ENCODE measurements around the gene NOL12.

Gene NOL12

DNA sequence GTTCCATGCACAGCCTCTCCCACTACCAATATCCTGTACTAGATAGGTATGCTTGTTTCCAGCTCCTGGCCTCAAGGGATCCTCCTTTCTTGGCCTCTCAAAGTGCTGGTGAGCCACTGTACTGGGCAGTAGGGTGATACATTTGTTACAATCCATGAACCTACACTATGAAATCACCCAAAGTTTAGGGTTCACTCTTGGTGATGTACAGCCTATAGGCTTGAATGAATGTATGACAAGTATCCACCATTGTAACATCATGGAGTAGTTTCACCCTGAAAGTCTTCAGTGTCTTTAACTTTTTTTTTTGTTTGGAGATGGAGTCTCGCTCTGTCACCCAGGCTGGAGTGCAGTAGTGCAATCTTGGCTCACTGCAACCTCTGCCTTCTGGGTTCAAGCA is 42.5 kb downstream of the NOL12 start:
- Mint-ChIP-seq H3K27ac (no peak overlapping the region), H3K4me3 (no peak overlapping the region), H3K27me3 (no peaks in the 10 kb centered on the region), H3K9me3 (no peaks in the 10 kb centered on the region), H3K36me3 (peaks cover 4 to 5% of the 10 kb centered on the region in 2 donors), H3K4me1 (peaks cover 3 to 9% of the 10 kb centered on the region in 2 donors)
- ATAC-seq (replicated peaks) (no peak), DNase-seq (no peak)

DNA sequence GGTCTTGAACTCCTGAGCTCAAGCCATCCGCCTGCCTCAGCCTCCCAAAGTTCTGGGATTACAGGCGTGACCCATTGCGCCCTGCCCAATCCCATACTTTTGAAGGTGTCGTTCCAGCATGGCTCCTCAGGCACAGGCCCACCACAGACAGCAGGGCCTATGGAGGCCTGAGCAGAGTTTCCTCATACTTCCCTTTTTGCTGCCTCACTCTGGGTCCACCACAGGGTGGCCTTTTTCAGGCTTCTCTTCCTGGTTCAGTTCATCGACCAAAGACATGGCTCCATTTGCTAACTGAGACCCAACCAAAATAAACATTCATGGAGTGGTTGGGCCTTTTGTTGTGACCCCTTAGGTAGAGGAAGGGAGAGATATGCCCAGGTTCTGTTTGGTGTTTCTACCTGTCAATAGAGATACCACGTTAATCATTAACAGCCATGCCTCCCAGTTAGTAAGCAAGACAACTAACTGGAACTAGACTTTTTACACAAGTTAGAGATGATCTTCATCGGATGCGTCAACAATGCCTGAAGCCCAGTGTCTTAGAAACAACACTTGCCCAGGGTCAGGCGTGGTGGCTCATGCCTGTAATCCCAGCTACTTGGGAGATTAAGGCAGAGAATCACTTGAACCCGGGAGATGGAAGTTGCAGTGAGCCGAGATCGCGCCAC is 45.8 kb downstream of the NOL12 start:
- no peak overlapping the region for H3K4me3 Mint-ChIP-seq
- no peak for DNase-seq
- H3K4me1 Mint-ChIP-seq: peaks cover 3 to 9% of the 10 kb centered on the region in 2 donors
- H3K27me3 Mint-ChIP-seq: no peaks in the 10 kb centered on the region
- ATAC-seq (replicated peaks): peak; percentile 79 to 84
- peak overlapping the region; percentile 70 for H3K27ac Mint-ChIP-seq
- H3K9me3 Mint-ChIP-seq: no peaks in the 10 kb centered on the region
- H3K36me3 Mint-ChIP-seq: no peaks in the 10 kb centered on the region

DNA sequence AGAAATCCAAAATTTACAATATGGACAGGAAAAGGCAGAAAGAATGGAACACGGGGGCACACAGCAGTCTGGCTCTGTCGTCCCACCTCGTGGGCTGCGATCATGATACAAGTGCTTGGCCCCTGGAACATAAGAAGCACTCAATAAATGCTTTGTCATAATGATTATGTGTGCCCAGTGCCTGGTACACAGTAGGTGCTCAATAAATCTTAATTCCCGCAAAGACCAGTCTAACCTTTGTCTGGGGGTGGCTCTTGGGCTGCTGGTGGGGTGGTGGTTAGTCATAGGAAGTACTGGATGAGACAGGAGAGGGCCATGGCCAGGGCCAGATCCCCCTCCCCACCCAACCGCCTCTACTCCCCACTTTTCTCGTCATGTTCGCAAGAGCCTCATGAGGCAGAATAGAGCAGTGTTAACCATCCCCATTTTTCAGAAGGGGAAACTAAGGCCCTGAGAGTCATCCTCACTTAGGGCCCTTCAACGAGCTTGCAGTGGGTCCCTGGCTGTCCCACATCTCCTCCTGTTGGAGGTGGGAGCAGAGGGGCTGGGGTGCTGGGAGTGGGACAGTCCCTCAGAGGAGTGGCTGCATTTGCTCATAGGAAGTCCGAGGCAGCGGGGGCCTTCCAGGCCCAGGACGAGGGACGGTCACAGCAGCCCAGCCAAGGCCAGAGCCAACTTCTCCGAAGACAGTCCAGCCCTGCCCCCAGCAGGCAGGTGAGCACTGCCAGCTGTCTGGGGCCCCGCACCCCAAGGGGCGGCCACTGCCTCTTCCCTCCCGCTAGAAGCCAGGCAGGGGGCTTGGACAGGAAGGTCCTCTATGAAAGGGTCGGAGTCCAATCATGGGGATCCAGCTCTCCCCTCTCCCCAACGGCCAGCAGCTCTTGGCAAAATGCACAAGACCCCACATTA is 46.8 kb downstream of the NOL12 start:
- H3K4me1 Mint-ChIP-seq: peaks cover 3 to 9% of the 10 kb centered on the region in 2 donors
- H3K9me3 Mint-ChIP-seq: no peaks in the 10 kb centered on the region
- H3K36me3 Mint-ChIP-seq: no peaks in the 10 kb centered on the region
- no peak for ATAC-seq (replicated peaks)
- H3K27ac Mint-ChIP-seq: peak overlapping the region; percentile 33
- H3K4me3 Mint-ChIP-seq: no peak overlapping the region
- peaks cover under 1 to 2% of the 10 kb centered on the region in 2 donors for H3K27me3 Mint-ChIP-seq
- no peak for DNase-seq

DNA sequence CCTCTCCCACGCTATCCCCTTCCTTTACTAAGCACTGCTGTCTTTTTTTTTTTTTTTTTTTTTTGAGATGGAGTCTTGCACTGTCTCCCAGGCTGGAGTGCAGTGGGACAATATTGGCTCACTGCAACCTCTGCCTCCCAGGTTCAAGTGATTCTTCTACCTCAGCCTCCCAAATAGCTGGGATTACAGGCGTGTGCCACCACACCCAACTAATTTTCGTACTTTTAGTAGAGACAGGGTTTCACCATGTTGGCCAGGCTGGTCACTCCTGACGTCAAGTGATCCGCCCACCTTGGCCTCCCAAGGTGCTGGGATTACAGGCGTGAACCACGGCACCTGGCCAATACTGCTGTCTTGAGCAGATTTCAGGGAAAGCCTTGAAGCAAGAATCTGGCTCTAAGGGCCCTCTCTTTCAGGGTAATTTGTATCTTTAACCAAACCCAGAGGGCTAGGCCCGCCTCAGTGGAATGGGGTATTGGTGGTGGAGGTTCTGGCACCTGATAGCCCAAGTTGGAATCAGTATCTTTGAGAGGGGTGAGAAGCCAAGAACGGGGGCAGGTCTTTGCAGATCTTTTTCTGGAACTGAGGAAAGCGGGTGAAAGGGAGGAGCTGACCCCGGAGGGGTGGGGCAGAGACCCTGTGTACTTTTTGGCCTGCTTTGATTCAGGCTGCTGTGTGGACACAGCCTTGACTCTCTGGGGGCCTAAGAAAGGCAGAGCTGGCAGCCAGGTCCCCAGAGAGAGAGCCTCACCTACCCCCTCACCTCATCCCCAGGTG is 47.7 kb downstream of the NOL12 start:
- Mint-ChIP-seq H3K9me3 (no peaks in the 10 kb centered on the region), H3K27me3 (peaks cover 5 to 7% of the 10 kb centered on the region in 2 donors)
- ATAC-seq (replicated peaks): no peak

DNA sequence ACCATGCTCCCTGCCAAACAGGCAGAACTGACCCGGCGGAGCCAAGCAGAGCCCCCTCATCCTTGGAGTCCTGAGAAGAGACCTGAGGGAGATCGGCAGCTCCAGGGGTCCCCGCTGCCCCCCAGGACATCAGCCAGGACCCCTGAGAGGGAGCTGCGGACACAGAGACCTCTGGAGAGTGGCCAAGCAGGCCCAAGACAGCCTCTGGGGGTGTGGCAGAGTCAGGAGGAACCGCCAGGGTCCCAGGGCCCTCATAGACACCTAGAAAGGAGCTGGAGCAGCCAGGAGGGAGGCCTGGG is 48.2 kb downstream of the NOL12 start:
- peaks cover 5 to 10% of the 10 kb centered on the region in 2 donors for H3K27me3 Mint-ChIP-seq
- ATAC-seq (replicated peaks) (no peak), DNase-seq (no peak)
- H3K36me3 Mint-ChIP-seq: no peaks in the 10 kb centered on the region
- no peak overlapping the region for H3K27ac Mint-ChIP-seq
- no peak overlapping the region for H3K4me3 Mint-ChIP-seq
- no peaks in the 10 kb centered on the region for H3K9me3 Mint-ChIP-seq
- peaks cover 3 to 9% of the 10 kb centered on the region in 2 donors for H3K4me1 Mint-ChIP-seq

More for the DNA sequence above, 47.7 kb downstream of the NOL12 start:
- Mint-ChIP-seq H3K4me1 (peaks cover 3 to 9% of the 10 kb centered on the region in 2 donors), H3K27ac (peak overlapping the region; percentile 33), H3K4me3 (no peak overlapping the region), H3K36me3 (no peaks in the 10 kb centered on the region)
- no peak for DNase-seq

DNA sequence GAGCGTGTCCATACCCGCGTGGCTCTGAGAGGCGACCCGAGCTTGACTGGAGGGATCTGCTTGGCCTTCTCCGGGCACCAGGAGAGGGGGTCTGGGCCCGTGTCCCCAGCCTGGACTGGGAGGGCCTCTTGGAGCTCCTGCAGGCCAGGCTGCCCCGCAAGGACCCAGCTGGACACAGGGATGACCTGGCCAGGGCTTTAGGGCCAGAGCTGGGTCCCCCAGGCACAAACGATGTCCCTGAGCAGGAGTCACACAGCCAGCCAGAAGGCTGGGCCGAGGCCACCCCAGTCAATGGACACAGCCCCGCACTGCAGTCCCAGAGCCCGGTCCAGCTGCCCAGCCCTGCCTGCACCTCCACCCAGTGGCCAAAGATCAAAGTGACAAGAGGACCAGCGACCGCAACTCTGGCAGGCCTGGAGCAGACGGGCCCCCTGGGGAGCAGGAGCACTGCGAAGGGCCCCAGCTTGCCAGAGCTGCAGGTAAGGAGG is 48.9 kb downstream of the NOL12 start:
- no peak for DNase-seq
- H3K36me3 Mint-ChIP-seq: no peaks in the 10 kb centered on the region
- peaks cover 5 to 10% of the 10 kb centered on the region in 2 donors for H3K27me3 Mint-ChIP-seq
- no peak for ATAC-seq (replicated peaks)
- no peak overlapping the region for H3K27ac Mint-ChIP-seq
- peaks cover 3 to 9% of the 10 kb centered on the region in 2 donors for H3K4me1 Mint-ChIP-seq
- no peaks in the 10 kb centered on the region for H3K9me3 Mint-ChIP-seq
- H3K4me3 Mint-ChIP-seq: no peak overlapping the region

DNA sequence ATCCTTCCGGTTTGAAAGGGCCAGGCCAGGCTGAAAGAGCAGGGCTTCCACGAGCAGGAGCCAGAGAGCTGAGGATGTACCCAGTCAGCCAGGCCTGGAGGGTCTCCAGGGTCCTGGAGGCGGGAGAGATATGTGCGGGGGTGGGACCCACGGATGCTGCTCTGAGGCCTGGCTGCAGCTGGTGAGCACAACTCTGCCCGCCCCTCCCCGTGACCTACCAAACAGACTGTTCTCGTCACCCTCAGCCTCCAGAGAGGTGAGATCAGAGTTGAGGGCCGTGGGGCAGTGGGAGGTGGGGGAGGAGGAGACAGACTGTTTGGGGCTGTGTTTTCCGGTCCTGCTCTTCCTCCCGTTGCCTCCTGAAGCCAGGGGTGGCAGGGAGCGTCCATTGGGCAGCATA is 52.9 kb downstream of the NOL12 start:
- peaks cover 0 to 8% of the 10 kb centered on the region in 2 donors for H3K4me1 Mint-ChIP-seq
- DNase-seq (no peak), ATAC-seq (replicated peaks) (no peak)
- peak overlapping the region; percentile 60 for H3K27ac Mint-ChIP-seq
- peaks cover 5 to 10% of the 10 kb centered on the region in 2 donors for H3K27me3 Mint-ChIP-seq
- no peaks in the 10 kb centered on the region for H3K36me3 Mint-ChIP-seq
- no peak overlapping the region for H3K4me3 Mint-ChIP-seq
- no peaks in the 10 kb centered on the region for H3K9me3 Mint-ChIP-seq

DNA sequence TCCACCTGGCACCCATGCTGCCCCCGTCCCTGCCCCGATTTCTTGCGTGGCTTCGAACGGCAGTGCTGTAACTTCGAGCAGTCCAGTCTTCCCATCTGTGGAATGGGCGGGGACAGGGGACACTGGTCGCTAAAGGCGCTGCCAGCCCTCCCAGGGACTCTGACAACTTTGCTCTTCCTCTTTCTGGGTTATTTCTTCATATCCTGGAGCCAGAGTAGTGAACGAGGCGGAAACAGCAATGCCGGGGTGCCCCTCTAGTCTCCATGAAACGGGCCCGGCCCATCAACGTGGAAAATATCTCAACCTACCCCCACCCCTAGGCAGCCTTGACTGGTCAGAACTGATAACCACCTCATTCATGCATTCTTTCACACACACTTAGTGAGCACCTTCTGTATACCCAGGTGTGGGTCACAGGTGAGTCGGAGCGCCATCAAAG is 53.5 kb downstream of the NOL12 start:
- Mint-ChIP-seq H3K4me3 (no peak overlapping the region), H3K27ac (no peak overlapping the region), H3K4me1 (peaks cover 0 to 8% of the 10 kb centered on the region in 2 donors), H3K27me3 (peaks cover 5 to 10% of the 10 kb centered on the region in 2 donors), H3K9me3 (no peaks in the 10 kb centered on the region), H3K36me3 (no peaks in the 10 kb centered on the region)
- DNase-seq: no peak
- no peak for ATAC-seq (replicated peaks)

DNA sequence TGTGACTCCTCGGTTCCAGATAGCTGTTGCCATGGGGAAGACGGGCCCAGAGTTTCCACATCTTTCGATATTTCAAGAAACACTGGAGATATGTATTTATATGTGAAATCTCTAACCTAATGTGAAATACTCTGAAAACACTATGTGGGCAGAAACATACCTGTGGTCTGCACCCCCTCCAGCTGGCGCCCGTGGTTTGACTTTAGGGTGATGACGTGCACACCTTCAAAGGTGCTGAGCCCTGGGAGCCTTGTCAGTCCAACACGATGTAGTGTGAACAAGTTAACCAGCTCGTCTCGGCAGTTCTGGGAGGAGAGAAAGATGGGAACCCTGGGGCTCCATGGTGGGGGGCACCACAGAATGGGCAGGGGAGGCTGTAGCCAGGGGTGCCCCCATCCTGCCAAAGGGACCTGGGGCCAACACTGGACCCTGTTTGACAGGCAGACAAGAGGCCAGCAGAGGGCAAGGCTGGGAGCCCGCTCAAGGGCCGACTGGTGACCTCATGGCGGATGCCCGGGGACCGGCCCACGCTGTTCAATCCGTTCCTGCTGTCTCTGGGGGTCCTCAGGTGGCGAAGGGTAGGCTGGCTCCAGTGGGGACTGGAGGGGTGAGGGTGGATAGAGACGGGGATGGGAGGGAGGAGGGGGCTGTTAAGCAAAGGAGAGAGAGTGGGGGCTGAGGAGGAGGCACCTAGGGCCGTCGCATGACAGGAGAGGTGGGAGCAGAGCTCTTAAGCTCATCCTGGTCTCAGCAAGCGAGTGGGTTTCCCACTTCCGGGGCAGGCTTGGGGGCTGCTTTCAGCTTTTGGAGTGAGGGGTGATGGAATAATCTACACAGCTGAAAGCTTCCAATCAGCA is 54.5 kb downstream of the NOL12 start:
- Mint-ChIP-seq H3K27me3 (peaks cover 5 to 10% of the 10 kb centered on the region in 2 donors), H3K4me3 (no peak overlapping the region), H3K36me3 (no peaks in the 10 kb centered on the region), H3K4me1 (peaks cover 8 to 13% of the 10 kb centered on the region in 2 donors), H3K9me3 (no peaks in the 10 kb centered on the region), H3K27ac (peak overlapping the region; percentile 66)
- DNase-seq (no peak), ATAC-seq (replicated peaks) (no peak)

DNA sequence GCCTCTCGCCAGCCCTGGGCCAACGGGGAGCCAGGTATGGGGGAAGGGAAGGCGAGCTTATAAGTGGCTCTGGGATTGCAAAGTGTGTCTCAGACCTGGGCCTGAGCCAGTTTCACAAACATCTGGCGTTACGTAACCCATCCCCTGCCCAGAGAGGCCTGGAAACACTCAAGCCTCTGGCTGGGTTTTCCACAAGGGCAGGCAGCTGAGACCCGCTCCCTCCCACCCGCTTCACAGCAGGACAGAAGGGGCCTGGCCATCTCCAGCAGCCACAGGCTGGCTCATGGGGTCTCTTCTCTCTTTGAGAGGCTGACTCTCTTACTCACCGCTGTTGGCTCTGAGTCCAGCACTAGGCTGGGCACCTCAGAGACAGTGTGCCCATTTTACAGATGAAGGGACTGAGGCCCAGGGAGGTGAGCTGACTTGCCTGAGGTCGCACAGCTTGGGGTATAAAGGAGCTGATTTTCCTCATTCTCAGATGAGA is 55.2 kb downstream of the NOL12 start:
- ATAC-seq (replicated peaks) (no peak), DNase-seq (no peak)
- Mint-ChIP-seq H3K36me3 (no peaks in the 10 kb centered on the region), H3K27me3 (peaks cover 5 to 10% of the 10 kb centered on the region in 2 donors), H3K4me3 (no peak overlapping the region), H3K27ac (peak overlapping the region; percentile 66), H3K4me1 (peaks cover 9 to 13% of the 10 kb centered on the region in 2 donors), H3K9me3 (no peaks in the 10 kb centered on the region)

DNA sequence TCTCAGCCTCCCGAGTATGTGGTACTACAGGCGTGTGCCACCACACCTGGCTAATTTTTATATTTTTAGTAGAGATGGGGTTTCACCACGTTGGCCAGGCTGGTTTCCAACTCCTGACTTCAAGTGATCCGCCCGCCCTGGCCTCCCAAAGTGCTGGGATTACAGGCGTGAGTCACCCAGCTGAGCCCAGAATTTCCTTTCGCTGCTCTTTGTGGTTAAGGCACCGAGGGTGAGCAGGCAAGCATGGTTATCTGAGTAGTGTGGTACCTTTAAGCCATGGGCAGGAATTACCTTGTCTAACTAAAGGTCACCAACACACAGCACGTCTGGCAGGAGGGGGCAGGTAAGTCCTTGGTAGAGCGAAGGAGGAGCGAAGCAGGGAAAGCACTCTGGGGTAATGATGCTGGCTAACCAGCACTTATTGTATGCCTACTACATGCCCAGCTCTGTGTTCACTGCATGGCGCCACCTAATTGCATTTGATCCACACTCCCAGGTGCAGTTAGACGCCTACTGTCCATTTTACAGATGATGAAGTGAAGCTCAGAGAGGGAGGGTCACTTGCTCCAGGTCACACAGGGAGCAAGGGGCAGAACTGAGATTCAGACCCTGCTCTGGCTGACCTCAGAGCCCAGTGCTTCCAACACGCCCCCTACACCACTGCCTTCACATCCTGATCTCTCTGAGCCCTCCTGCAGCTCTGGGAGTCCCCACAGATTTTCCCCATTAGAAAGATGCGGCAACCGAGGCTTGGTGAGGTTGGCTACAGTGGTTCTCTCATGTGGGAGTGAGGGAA is 56.4 kb downstream of the NOL12 start:
- peaks cover 5 to 10% of the 10 kb centered on the region in 2 donors for H3K27me3 Mint-ChIP-seq
- no peak for DNase-seq
- no peak overlapping the region for H3K4me3 Mint-ChIP-seq
- no peak for ATAC-seq (replicated peaks)
- H3K4me1 Mint-ChIP-seq: peaks cover 13 to 18% of the 10 kb centered on the region in 2 donors
- H3K9me3 Mint-ChIP-seq: no peaks in the 10 kb centered on the region
- no peak overlapping the region for H3K27ac Mint-ChIP-seq
- H3K36me3 Mint-ChIP-seq: no peaks in the 10 kb centered on the region

All from stimulated activated naive B cell treated with anti-CD40 and anti-IgM and Interleukin-4, amounts not matched to agents 10 μg/mL and 1 μg/mL and 100 μg/mL, for 72 hours (primary cell).